M059J (cell line): ENCODE data around the gene ADPRS. TPM values are rescaled to one million over a fixed set of nuclear protein-coding genes. Genes with fewer than 3 reads are reported as not detected.
A peak's percentile ranks its signal among the peaks of the same experiment; 100 is the strongest.

Experiments used
- DNase-seq: peaks from one replicate; pipeline ENCODE4 v3.0.0-alpha.2; 2012; ENCODE audit warnings: low read depth
- total RNA-seq: library from RNA; depleted of rRNA; stranded (reverse); fragments of >200 nt; shearing (Covaris generic); gene quantifications from 2 replicates; pipeline ENCODE4 v1.2.3, GENCODE V29; 2014; rRNA removed

Gene ADPRS
- total RNA-seq, 1 experiment from 2014 or later = 53.0 TPM

DNA sequence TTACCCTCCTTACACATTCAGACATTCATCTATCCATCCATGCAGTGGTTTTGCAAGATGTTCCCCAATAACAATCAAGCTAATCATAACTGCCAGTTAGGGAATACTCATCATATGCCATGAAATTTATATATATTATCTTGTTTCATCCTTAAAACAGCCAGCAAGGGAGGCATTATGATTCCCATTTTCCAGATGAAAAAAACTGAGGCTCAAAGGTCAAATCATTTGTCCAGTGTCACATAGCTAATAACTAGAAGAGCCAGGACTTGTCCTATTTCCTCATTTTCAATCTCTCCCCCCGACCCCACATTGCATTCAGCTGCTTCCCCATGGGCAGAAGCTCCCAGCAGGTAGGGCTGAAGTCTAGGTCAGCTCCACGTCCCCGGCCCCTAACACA lies 43.3 kb downstream of the ADPRS start:
- DNase-seq = no peak

DNA sequence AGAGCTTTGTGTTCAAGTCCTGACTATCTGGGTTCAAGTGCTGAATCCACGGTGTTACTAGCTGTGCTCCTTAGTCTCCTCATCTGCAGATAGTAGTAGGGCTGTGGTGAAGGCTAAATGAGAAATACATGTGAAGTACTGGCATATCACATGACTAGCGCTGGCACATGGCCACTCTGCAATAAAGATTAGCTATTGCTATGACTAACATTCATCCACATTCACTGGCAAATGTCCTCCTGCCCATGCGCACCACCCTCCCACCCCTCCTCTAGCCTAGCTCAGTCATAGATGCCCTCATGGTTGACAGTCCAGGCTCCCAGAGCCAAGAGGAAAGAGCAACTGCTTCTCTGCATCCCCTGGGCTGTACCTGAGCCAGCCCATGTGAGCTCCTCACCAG lies 44.8 kb downstream of the ADPRS start:
- peak; percentile 97 for DNase-seq

DNA sequence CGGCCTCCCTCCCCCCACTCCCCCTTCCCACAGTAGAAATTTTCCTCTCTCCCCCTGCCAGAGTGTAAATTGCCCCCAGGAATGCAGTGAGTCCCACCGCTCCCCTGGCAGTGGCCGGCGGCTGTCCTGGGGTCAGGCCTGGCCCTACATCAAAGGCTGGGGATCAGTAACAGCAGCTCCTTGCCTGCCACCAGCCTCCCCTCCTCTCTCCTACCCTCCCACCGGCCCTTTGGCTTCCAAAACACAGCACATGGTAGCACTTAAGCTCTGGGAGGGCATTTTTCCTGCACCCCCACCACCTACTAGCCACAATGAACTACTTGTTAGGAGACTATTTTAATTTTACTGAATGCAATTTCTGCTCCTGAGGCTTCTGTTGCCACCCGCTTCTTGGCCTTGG lies 45.3 kb downstream of the ADPRS start:
- DNase-seq = no peak

GRCh38 chr1:36134505-36135329 lies 46.0 kb downstream of the ADPRS start:
- DNase-seq = peak; percentile 74

DNA sequence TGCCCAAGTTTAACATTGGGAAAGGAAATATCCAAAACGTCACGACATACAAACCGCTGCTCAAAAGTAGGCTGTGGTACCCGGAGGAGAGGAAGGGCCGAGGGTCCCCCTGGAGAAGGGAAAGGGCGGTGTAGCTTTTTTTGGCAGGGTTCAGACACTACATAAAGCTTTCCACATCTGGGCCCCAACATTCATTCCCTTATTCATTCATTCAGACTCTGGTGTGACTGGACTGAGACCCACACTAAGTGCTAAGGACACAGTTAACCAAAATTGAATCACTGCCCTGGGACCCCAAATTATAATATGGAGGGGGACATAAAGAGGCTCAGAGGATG lies 46.6 kb downstream of the ADPRS start:
- no peak for DNase-seq

- no peak for DNase-seq
Observed at GRCh38 chr1:36135796-36136195, 47.1 kb downstream of the ADPRS start.

GRCh38 chr1:36136535-36136934 lies 47.8 kb downstream of the ADPRS start:
- DNase-seq = peak; percentile 92

DNA sequence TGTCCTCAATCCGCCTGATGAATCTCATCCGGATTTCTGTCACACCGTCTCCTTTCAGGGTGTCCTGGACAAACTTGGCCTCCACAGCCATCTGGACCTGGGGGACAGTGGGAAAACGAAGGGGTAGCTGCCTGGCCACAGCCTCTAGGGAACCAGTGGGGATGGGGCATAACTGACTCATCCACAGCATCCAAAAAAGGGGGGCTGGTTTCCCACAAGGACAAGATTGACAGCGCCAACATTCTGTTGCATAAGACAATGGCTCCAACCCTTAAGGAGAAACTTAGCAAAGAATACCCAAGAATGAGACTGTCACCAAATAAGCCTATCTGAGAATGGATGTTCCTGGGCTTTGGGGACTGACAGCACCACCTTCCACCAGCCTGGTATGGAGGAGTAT lies 48.5 kb downstream of the ADPRS start:
- peak; percentile 49 for DNase-seq

DNA sequence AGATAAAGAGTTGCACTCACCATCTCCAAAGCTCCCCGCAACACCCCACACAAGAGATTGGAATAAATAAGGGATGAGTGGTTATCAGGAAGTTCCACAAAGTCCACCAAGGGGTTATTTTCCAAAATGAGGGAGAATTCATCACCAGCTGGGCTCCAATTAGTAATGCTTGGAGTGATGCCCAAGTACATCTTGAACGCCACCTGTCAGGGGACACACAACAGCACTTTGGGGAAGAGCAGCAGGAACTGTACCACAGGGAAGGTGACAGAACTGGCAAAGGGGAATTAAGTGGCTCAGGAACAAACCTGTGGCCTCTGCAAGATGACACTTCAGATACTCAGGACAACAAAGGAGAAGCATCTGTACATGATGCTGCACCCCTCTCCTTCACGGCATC lies 49.1 kb downstream of the ADPRS start:
- DNase-seq = no peak

DNA sequence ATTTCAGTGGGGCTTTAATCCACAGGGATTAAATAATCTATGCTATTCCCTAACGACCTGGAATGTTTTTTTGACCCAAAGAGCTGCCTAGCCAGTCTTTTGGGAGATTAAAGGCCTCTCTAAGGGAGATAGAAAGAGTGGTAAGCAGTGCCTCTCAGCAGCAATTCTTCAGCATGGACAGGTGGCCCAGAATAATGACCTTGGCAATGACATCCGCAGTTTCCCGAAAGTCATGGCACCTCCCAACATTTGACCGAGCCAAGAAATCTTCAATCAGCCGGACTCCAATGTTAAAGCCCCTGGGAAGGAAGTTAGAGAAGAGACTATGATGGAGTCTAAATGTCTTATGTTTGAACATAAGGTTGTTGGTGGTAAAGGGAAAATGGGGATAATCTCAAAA lies 50.8 kb downstream of the ADPRS start:
- no peak for DNase-seq

- DNase-seq = peak; percentile 92
Observed at GRCh38 chr1:36142121-36142520, 53.4 kb downstream of the ADPRS start.

GRCh38 chr1:36143424-36143823 lies 54.7 kb downstream of the ADPRS start:
- DNase-seq = no peak

Other genes with a start within 250 kb of the ADPRS start
- 7.1 and 12.0 TPM in 2 replicates for gene AGO1, start 205.7 kb upstream of the ADPRS start, total RNA-seq
- 8.1 and 19.3 TPM in 2 replicates for gene AGO3, start 157.8 kb upstream of the ADPRS start, total RNA-seq
- 0.25 TPM in 1 of 2 replicates, not detected in the other for gene TEKT2, start 4.8 kb upstream of the ADPRS start, total RNA-seq
- 1.7 and 2.2 TPM in 2 replicates for gene COL8A2, start 36.3 kb downstream of the ADPRS start, total RNA-seq
- 132 and 147 TPM in 2 replicates for gene TRAPPC3, start 60.6 kb downstream of the ADPRS start, total RNA-seq
- 176 and 265 TPM in 2 replicates for gene MAP7D1, start 67.3 kb downstream of the ADPRS start, total RNA-seq
- gene THRAP3, start 135.6 kb downstream of the ADPRS start, total RNA-seq = 67.3 and 67.4 TPM in 2 replicates
- 0.25 TPM in 1 of 2 replicates, not detected in the other for gene SH3D21, start 217.5 kb downstream of the ADPRS start, total RNA-seq
- gene EVA1B, start 234.8 kb downstream of the ADPRS start, total RNA-seq = 35.8 and 44.5 TPM in 2 replicates